ENCODE results near the gene SPPL3.
"Not testable (repeated sequence)": the region's sequence is repeated elsewhere in the genome, so short reads cannot be mapped to it uniquely, and the experiment has no call there.

The SPPL3 gene

GRCh38 chr12:120844297-120844696, 59.9 kb downstream of the SPPL3 start:
- Histone ChIP-seq H3K27ac (ENCODE audit: low read depth, low read length) (no peak overlapping the region), H3K4me3 (ENCODE audit: low read depth, low read length) (no peak overlapping the region), H3K9ac (ENCODE audit: low read length) (no peak overlapping the region), H3K9me3 (ENCODE audit: control insufficient read depth, insufficient read depth, low read depth, low read length) (no peaks in the 10 kb centered on the region), H3K36me3 (ENCODE audit: control insufficient read depth, insufficient read depth, low read length) (no peaks in the 10 kb centered on the region), H3K27me3 (ENCODE audit: control insufficient read depth, insufficient read depth, low read length) (no peaks in the 10 kb centered on the region), H3K4me1 (ENCODE audit: control insufficient read depth, insufficient read depth, low read length) (no peaks in the 10 kb centered on the region)

GRCh38 chr12:120843472-120843871, 60.7 kb downstream of the SPPL3 start:
- no peak overlapping the region for H3K9ac ChIP-seq (ENCODE audit: low read length)
- H3K4me3 ChIP-seq (ENCODE audit: low read depth, low read length), result no peak overlapping the region

GRCh38 chr12:120842595-120842994, 61.6 kb downstream of the SPPL3 start:
- Histone ChIP-seq H3K4me3 (ENCODE audit: low read depth, low read length) (no peak overlapping the region), H3K9me3 (ENCODE audit: control insufficient read depth, insufficient read depth, low read depth, low read length) (no peaks in the 10 kb centered on the region), H3K4me1 (ENCODE audit: control insufficient read depth, insufficient read depth, low read length) (no peaks in the 10 kb centered on the region), H3K27ac (ENCODE audit: low read depth, low read length) (no peak overlapping the region), H3K36me3 (ENCODE audit: control insufficient read depth, insufficient read depth, low read length) (no peaks in the 10 kb centered on the region), H3K9ac (ENCODE audit: low read length) (no peak overlapping the region), H3K27me3 (ENCODE audit: control insufficient read depth, insufficient read depth, low read length) (no peaks in the 10 kb centered on the region)

More at GRCh38 chr12:120843472-120843871, 60.7 kb downstream of the SPPL3 start:
- Histone ChIP-seq H3K9me3 (ENCODE audit: control insufficient read depth, insufficient read depth, low read depth, low read length) (no peaks in the 10 kb centered on the region), H3K27ac (ENCODE audit: low read depth, low read length) (no peak overlapping the region), H3K4me1 (ENCODE audit: control insufficient read depth, insufficient read depth, low read length) (no peaks in the 10 kb centered on the region), H3K27me3 (ENCODE audit: control insufficient read depth, insufficient read depth, low read length) (no peaks in the 10 kb centered on the region), H3K36me3 (ENCODE audit: control insufficient read depth, insufficient read depth, low read length) (no peaks in the 10 kb centered on the region)

GRCh38 chr12:120841525-120841924, 62.6 kb downstream of the SPPL3 start:
- H3K27me3 ChIP-seq (ENCODE audit: control insufficient read depth, insufficient read depth, low read length), result no peaks in the 10 kb centered on the region
- H3K9me3 ChIP-seq (ENCODE audit: control insufficient read depth, insufficient read depth, low read depth, low read length), result no peaks in the 10 kb centered on the region
- no peak overlapping the region for H3K9ac ChIP-seq (ENCODE audit: low read length)
- peaks cover 4% of the 10 kb centered on the region; the same call in 1 of the 2 replicates for H3K4me1 ChIP-seq (ENCODE audit: control insufficient read depth, insufficient read depth, low read length)
- no peaks in the 10 kb centered on the region for H3K36me3 ChIP-seq (ENCODE audit: control insufficient read depth, insufficient read depth, low read length)
- no peak overlapping the region for H3K4me3 ChIP-seq (ENCODE audit: low read depth, low read length)
- H3K27ac ChIP-seq (ENCODE audit: low read depth, low read length), result no peak overlapping the region

GRCh38 chr12:120839503-120839902, 64.7 kb downstream of the SPPL3 start:
- no peak overlapping the region for H3K9ac ChIP-seq (ENCODE audit: low read length)
- H3K27me3 ChIP-seq (ENCODE audit: control insufficient read depth, insufficient read depth, low read length), result no peaks in the 10 kb centered on the region
- peaks cover 10% of the 10 kb centered on the region for H3K4me1 ChIP-seq (ENCODE audit: control insufficient read depth, insufficient read depth, low read length)
- no peak overlapping the region for H3K27ac ChIP-seq (ENCODE audit: low read depth, low read length)
- H3K9me3 ChIP-seq (ENCODE audit: control insufficient read depth, insufficient read depth, low read depth, low read length), result no peaks in the 10 kb centered on the region
- no peak overlapping the region for H3K4me3 ChIP-seq (ENCODE audit: low read depth, low read length)
- H3K36me3 ChIP-seq (ENCODE audit: control insufficient read depth, insufficient read depth, low read length), result no peaks in the 10 kb centered on the region

- H3K9ac ChIP-seq (ENCODE audit: low read length); H3K27me3 ChIP-seq (ENCODE audit: control insufficient read depth, insufficient read depth, low read length); H3K4me3 ChIP-seq (ENCODE audit: low read depth, low read length); H3K9me3 ChIP-seq (ENCODE audit: control insufficient read depth, insufficient read depth, low read depth, low read length); H3K36me3 ChIP-seq (ENCODE audit: control insufficient read depth, insufficient read depth, low read length); H3K27ac ChIP-seq (ENCODE audit: low read depth, low read length): not testable (repeated sequence)
- H3K4me1 ChIP-seq (ENCODE audit: control insufficient read depth, insufficient read depth, low read length), result peaks cover 10% of the 10 kb centered on the region
These were observed 65.4 kb downstream of the SPPL3 start for GRCh38 chr12:120838629-120839383.

- Histone ChIP-seq H3K27me3 (ENCODE audit: control insufficient read depth, insufficient read depth, low read length) (no peaks in the 10 kb centered on the region), H3K27ac (ENCODE audit: low read depth, low read length) (no peak overlapping the region), H3K9ac (ENCODE audit: low read length) (no peak overlapping the region), H3K4me1 (ENCODE audit: control insufficient read depth, insufficient read depth, low read length) (peaks cover 13% of the 10 kb centered on the region), H3K36me3 (ENCODE audit: control insufficient read depth, insufficient read depth, low read length) (no peaks in the 10 kb centered on the region), H3K4me3 (ENCODE audit: low read depth, low read length) (no peak overlapping the region), H3K9me3 (ENCODE audit: control insufficient read depth, insufficient read depth, low read depth, low read length) (no peaks in the 10 kb centered on the region)
These were observed 68.0 kb downstream of the SPPL3 start for GRCh38 chr12:120836114-120836684.

GRCh38 chr12:120835657-120836056, 68.5 kb downstream of the SPPL3 start:
- H3K9ac ChIP-seq (ENCODE audit: low read length), result no peak overlapping the region
- no peaks in the 10 kb centered on the region for H3K27me3 ChIP-seq (ENCODE audit: control insufficient read depth, insufficient read depth, low read length)
- no peak overlapping the region for H3K4me3 ChIP-seq (ENCODE audit: low read depth, low read length)
- H3K36me3 ChIP-seq (ENCODE audit: control insufficient read depth, insufficient read depth, low read length), result no peaks in the 10 kb centered on the region
- no peak overlapping the region for H3K27ac ChIP-seq (ENCODE audit: low read depth, low read length)
- H3K9me3 ChIP-seq (ENCODE audit: control insufficient read depth, insufficient read depth, low read depth, low read length), result no peaks in the 10 kb centered on the region
- peaks cover 13% of the 10 kb centered on the region for H3K4me1 ChIP-seq (ENCODE audit: control insufficient read depth, insufficient read depth, low read length)

- no peak overlapping the region for H3K27ac ChIP-seq (ENCODE audit: low read depth, low read length)
- peaks cover 13% of the 10 kb centered on the region for H3K4me1 ChIP-seq (ENCODE audit: control insufficient read depth, insufficient read depth, low read length)
- no peaks in the 10 kb centered on the region for H3K9me3 ChIP-seq (ENCODE audit: control insufficient read depth, insufficient read depth, low read depth, low read length)
- no peak overlapping the region for H3K9ac ChIP-seq (ENCODE audit: low read length)
- no peaks in the 10 kb centered on the region for H3K27me3 ChIP-seq (ENCODE audit: control insufficient read depth, insufficient read depth, low read length)
- no peaks in the 10 kb centered on the region for H3K36me3 ChIP-seq (ENCODE audit: control insufficient read depth, insufficient read depth, low read length)
- H3K4me3 ChIP-seq (ENCODE audit: low read depth, low read length), result no peak overlapping the region
These were observed 68.9 kb downstream of the SPPL3 start for GRCh38 chr12:120835304-120835612.

- Histone ChIP-seq H3K4me3 (ENCODE audit: low read depth, low read length) (no peak overlapping the region), H3K27me3 (ENCODE audit: control insufficient read depth, insufficient read depth, low read length) (no peaks in the 10 kb centered on the region), H3K9me3 (ENCODE audit: control insufficient read depth, insufficient read depth, low read depth, low read length) (no peaks in the 10 kb centered on the region), H3K4me1 (ENCODE audit: control insufficient read depth, insufficient read depth, low read length) (peaks cover 13% of the 10 kb centered on the region), H3K36me3 (ENCODE audit: control insufficient read depth, insufficient read depth, low read length) (no peaks in the 10 kb centered on the region), H3K9ac (ENCODE audit: low read length) (no peak overlapping the region), H3K27ac (ENCODE audit: low read depth, low read length) (no peak overlapping the region)
These were observed 69.5 kb downstream of the SPPL3 start for GRCh38 chr12:120834489-120835303.

- Histone ChIP-seq H3K27me3 (ENCODE audit: control insufficient read depth, insufficient read depth, low read length) (no peaks in the 10 kb centered on the region), H3K9ac (ENCODE audit: low read length) (no peak overlapping the region), H3K4me1 (ENCODE audit: control insufficient read depth, insufficient read depth, low read length) (peaks cover 13% of the 10 kb centered on the region), H3K9me3 (ENCODE audit: control insufficient read depth, insufficient read depth, low read depth, low read length) (no peaks in the 10 kb centered on the region), H3K4me3 (ENCODE audit: low read depth, low read length) (no peak overlapping the region), H3K27ac (ENCODE audit: low read depth, low read length) (no peak overlapping the region), H3K36me3 (ENCODE audit: control insufficient read depth, insufficient read depth, low read length) (no peaks in the 10 kb centered on the region)
These were observed 70.3 kb downstream of the SPPL3 start for GRCh38 chr12:120833849-120834248.
